Skeletal muscle satellite cell (primary cell): ENCODE data around the gene RNU1-3. TPM values are rescaled to one million over a fixed set of nuclear protein-coding genes. Genes with fewer than 3 reads are reported as not detected.
"Not testable (repeated sequence)": the region's sequence is repeated elsewhere in the genome, so short reads cannot be mapped to it uniquely, and the experiment has no call there.

Experiments used
- H3K27me3 ChIP-seq: 2 replicates; pipeline ENCODE4 v1.7.0; 2013; ENCODE audit warnings: low read length; ENCODE audit not compliant: control insufficient read depth, insufficient read depth
- H3K36me3 ChIP-seq: 2 replicates; pipeline ENCODE4 v1.7.0; 2013; ENCODE audit warnings: mild to moderate bottlenecking, control low read depth, low read length; ENCODE audit not compliant: insufficient read depth
- H3K4me1 ChIP-seq: 2 replicates; pipeline ENCODE4 v1.7.0; 2013; ENCODE audit warnings: low read length; ENCODE audit not compliant: control insufficient read depth, insufficient read depth
- H3K4me2 ChIP-seq: 2 replicates; pipeline ENCODE4 v1.7.0; 2013; ENCODE audit warnings: mild to moderate bottlenecking, low read length
- H3K4me3 ChIP-seq: 2 replicates; pipeline ENCODE4 v1.7.0; 2013; ENCODE audit warnings: low read length
- H3K9ac ChIP-seq: 2 replicates; pipeline ENCODE4 v1.7.0; 2013; ENCODE audit warnings: mild to moderate bottlenecking, low read depth, low read length, moderate library complexity
- H3K9me3 ChIP-seq: replicated peaks from 2 replicates; pipeline ENCODE4 v1.7.0; 2013; ENCODE audit warnings: mild to moderate bottlenecking, control low read depth, low read length
- total RNA-seq: library from RNA; depleted of rRNA; stranded (reverse); fragments of >200 nt; gene quantifications from 2 replicates; pipeline ENCODE4 v1.2.3, GENCODE V29; 2012; rRNA removed

Gene RNU1-3
- total RNA-seq, result under 0.01 TPM in 2 replicates

GRCh38 chr1:16666502-16667413 is at the start of gene RNU1-3:
TSS of gene RNU1-3 (minus strand) at chr1:16666948.
- H3K9ac ChIP-seq, H3K4me1 ChIP-seq, H3K36me3 ChIP-seq, H3K4me2 ChIP-seq, H3K27me3 ChIP-seq, H3K4me3 ChIP-seq, H3K9me3 ChIP-seq: not testable (repeated sequence)

- not testable (repeated sequence) for H3K4me2 ChIP-seq
Measured at GRCh38 chr1:16713480-16713879, 46.7 kb upstream of the RNU1-3 start.

GRCh38 chr1:16712984-16713383 is 46.2 kb upstream of the RNU1-3 start:
- not testable (repeated sequence) for H3K9me3 ChIP-seq, H3K9ac ChIP-seq, H3K4me1 ChIP-seq, H3K4me2 ChIP-seq, H3K36me3 ChIP-seq, H3K4me3 ChIP-seq
- H3K27me3 ChIP-seq, result peaks cover 16% of the 10 kb centered on the region

More at GRCh38 chr1:16713480-16713879, 46.7 kb upstream of the RNU1-3 start:
- H3K36me3 ChIP-seq, H3K9me3 ChIP-seq, H3K9ac ChIP-seq, H3K4me3 ChIP-seq, H3K4me1 ChIP-seq: not testable (repeated sequence)
- peaks cover 17% of the 10 kb centered on the region for H3K27me3 ChIP-seq

GRCh38 chr1:16712582-16712981 is 45.8 kb upstream of the RNU1-3 start:
- not testable (repeated sequence) for H3K4me3 ChIP-seq, H3K9me3 ChIP-seq, H3K9ac ChIP-seq, H3K36me3 ChIP-seq, H3K4me2 ChIP-seq, H3K4me1 ChIP-seq
- peaks cover 12% of the 10 kb centered on the region for H3K27me3 ChIP-seq

GRCh38 chr1:16712131-16712530 is 45.4 kb upstream of the RNU1-3 start:
- not testable (repeated sequence) for H3K36me3 ChIP-seq, H3K9ac ChIP-seq, H3K4me1 ChIP-seq, H3K9me3 ChIP-seq, H3K4me3 ChIP-seq, H3K4me2 ChIP-seq, H3K27me3 ChIP-seq

- H3K36me3 ChIP-seq, H3K9me3 ChIP-seq, H3K4me1 ChIP-seq, H3K27me3 ChIP-seq, H3K4me2 ChIP-seq, H3K4me3 ChIP-seq, H3K9ac ChIP-seq: not testable (repeated sequence)
Measured at GRCh38 chr1:16710618-16711017, 43.9 kb upstream of the RNU1-3 start.

- H3K4me2 ChIP-seq, H3K36me3 ChIP-seq, H3K9me3 ChIP-seq, H3K4me1 ChIP-seq, H3K27me3 ChIP-seq, H3K4me3 ChIP-seq, H3K9ac ChIP-seq: not testable (repeated sequence)
Measured at GRCh38 chr1:16709659-16710087, 42.9 kb upstream of the RNU1-3 start.

- not testable (repeated sequence) for H3K4me2 ChIP-seq, H3K4me1 ChIP-seq, H3K9ac ChIP-seq, H3K36me3 ChIP-seq, H3K9me3 ChIP-seq, H3K27me3 ChIP-seq, H3K4me3 ChIP-seq
Measured at GRCh38 chr1:16708704-16709103, 42.0 kb upstream of the RNU1-3 start.

- H3K27me3 ChIP-seq, H3K4me1 ChIP-seq, H3K9ac ChIP-seq, H3K4me3 ChIP-seq, H3K36me3 ChIP-seq, H3K9me3 ChIP-seq, H3K4me2 ChIP-seq: not testable (repeated sequence)
Measured at GRCh38 chr1:16707130-16708093, 40.7 kb upstream of the RNU1-3 start.

GRCh38 chr1:16706302-16706701 is 39.6 kb upstream of the RNU1-3 start:
- not testable (repeated sequence) for H3K9me3 ChIP-seq, H3K27me3 ChIP-seq, H3K9ac ChIP-seq, H3K4me1 ChIP-seq, H3K4me2 ChIP-seq, H3K4me3 ChIP-seq, H3K36me3 ChIP-seq

GRCh38 chr1:16704502-16705100 is 37.9 kb upstream of the RNU1-3 start:
- not testable (repeated sequence) for H3K9ac ChIP-seq, H3K36me3 ChIP-seq, H3K4me1 ChIP-seq, H3K4me3 ChIP-seq, H3K9me3 ChIP-seq, H3K4me2 ChIP-seq, H3K27me3 ChIP-seq
